ENCODE measurements around the gene SLC27A3.
A peak's percentile ranks its signal among the peaks of the same experiment; 100 is the strongest.

Gene SLC27A3

GRCh38 chr1:153805042-153805745 lies 30.0 kb downstream of the SLC27A3 start:
- no peaks in the 10 kb centered on the region; the same call in 1 of the 2 replicates for H3K79me2 ChIP-seq (ENCODE audit: low read length)
- peak overlapping the region; percentile 84 for H3K27ac ChIP-seq (ENCODE audit: low read length)
- peak overlapping the region; percentile 85 for H3K4me2 ChIP-seq (ENCODE audit: low read length)
- peaks cover 38% of the 10 kb centered on the region for H3K4me1 ChIP-seq (ENCODE audit: low read length)
- no peak overlapping the region for H2AFZ ChIP-seq (ENCODE audit: low read depth, low read length)
- peak overlapping the region; percentile 58 for H3K4me3 ChIP-seq (ENCODE audit: low read length)
- peaks cover 5% of the 10 kb centered on the region; the same call in 1 of the 2 replicates for H3K27me3 ChIP-seq (ENCODE audit: low read depth, low read length)
- H3K36me3 ChIP-seq (replicated peaks; ENCODE audit: low read depth, low read length): peaks cover 51% of the 10 kb centered on the region
- no peak for TF ChIP-seq CTCF (IDR thresholded peaks at IDR 0.05; ENCODE audit: low read depth, low read length)
- no peak for TF ChIP-seq EZH2phosphoT487 (IDR thresholded peaks at IDR 0.05; ENCODE audit: low read depth)
- peaks cover 7% of the 10 kb centered on the region for H4K20me1 ChIP-seq (ENCODE audit: insufficient read depth, low read length)
- peak overlapping the region; percentile 54 for H3K9ac ChIP-seq (ENCODE audit: low read length)
- no peaks in the 10 kb centered on the region for H3K9me3 ChIP-seq (ENCODE audit: insufficient read depth, low read length)

DNA sequence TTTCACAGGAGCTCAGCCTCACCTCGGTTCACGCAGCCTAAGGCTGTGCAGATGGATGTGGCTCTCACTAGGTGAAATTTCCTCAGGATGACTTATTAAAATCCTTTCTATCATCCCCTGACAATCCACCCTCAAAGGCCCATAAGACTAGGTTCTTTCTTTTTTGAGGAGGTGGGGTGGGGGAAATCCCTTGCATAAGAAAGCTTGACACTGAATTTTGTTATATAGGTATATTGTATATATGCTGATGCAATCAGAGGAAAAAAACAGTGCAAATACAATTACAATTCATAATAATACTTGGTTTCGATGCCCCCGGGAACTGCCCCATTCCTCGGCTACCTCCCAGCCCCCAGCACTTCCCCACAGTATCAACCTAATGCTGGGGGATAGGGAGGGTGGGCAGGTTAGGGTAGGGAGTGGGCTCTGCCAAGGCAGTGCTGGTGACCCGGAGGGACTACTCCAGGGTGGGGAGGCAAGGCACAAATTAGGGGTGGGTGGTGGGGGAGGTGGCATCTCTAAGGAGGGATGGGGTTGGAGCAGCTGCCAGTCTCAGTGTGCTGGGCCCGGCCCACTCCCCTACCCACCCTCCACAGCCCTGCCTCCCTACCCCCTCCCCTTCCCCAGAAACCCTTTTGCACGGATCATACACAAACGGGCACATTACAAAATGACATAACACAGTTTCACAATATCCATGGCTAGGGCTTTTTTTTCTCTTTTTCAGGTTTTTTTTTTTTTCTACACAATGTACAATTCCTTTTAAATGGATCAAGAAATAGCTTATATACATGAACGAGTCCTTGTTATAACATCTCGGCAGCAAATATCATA lies 30.9 kb downstream of the SLC27A3 start:
- Histone ChIP-seq H3K79me2 (ENCODE audit: low read length) (no peaks in the 10 kb centered on the region; the same call in 1 of the 2 replicates), H3K4me1 (ENCODE audit: low read length) (peaks cover 38% of the 10 kb centered on the region), H3K9me3 (ENCODE audit: insufficient read depth, low read length) (no peaks in the 10 kb centered on the region), H3K4me2 (ENCODE audit: low read length) (peak overlapping the region; percentile 85), H4K20me1 (ENCODE audit: insufficient read depth, low read length) (peaks cover 7% of the 10 kb centered on the region), H3K36me3 (replicated peaks; ENCODE audit: low read depth, low read length) (peaks cover 53% of the 10 kb centered on the region), H2AFZ (ENCODE audit: low read depth, low read length) (no peak overlapping the region), H3K9ac (ENCODE audit: low read length) (peak overlapping the region; percentile 54), H3K27me3 (ENCODE audit: low read depth, low read length) (peaks cover 5% of the 10 kb centered on the region; the same call in 1 of the 2 replicates), H3K27ac (ENCODE audit: low read length) (peak overlapping the region; percentile 84), H3K4me3 (ENCODE audit: low read length) (peak overlapping the region; percentile 58)
- TF ChIP-seq EZH2phosphoT487 (IDR thresholded peaks at IDR 0.05; ENCODE audit: low read depth) (no peak), CTCF (IDR thresholded peaks at IDR 0.05; ENCODE audit: low read depth, low read length) (no peak)

DNA sequence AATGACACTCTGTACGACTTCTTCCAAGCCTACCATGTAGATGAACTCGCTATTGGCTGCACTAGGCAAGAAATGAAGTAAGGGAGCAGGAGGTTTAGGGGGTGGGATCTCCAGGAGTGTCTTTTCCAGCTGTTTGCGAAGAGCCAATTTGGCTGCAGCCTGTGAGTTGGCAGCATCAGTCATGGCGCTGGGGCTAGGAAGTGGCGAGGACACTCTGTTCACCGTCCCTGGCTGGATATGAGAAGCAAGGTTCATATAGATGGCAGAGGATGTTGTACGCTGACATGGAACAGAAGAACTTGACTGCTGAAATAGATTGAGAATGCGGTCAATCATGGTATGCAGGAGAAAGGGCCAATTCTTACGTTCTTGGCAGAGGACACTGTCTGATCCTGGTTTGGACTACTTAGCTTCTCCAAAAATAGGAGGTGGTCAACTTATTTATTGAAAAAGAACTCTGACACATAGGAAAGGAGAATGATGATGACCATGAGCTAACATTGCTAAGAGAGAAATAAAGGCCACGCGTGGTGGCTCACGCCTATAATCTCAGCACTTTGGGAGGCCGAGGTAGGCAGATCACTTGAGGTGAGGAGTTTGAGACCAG lies 41.2 kb downstream of the SLC27A3 start:
- Histone ChIP-seq H2AFZ (ENCODE audit: low read depth, low read length) (no peak overlapping the region), H3K4me2 (ENCODE audit: low read length) (no peak overlapping the region), H3K27me3 (ENCODE audit: low read depth, low read length) (no peaks in the 10 kb centered on the region), H3K36me3 (replicated peaks; ENCODE audit: low read depth, low read length) (peaks cover 63% of the 10 kb centered on the region), H3K4me3 (ENCODE audit: low read length) (no peak overlapping the region), H4K20me1 (ENCODE audit: insufficient read depth, low read length) (no peaks in the 10 kb centered on the region), H3K9me3 (ENCODE audit: insufficient read depth, low read length) (no peaks in the 10 kb centered on the region), H3K79me2 (ENCODE audit: low read length) (no peaks in the 10 kb centered on the region), H3K9ac (ENCODE audit: low read length) (no peak overlapping the region), H3K4me1 (ENCODE audit: low read length) (peaks cover under 1% of the 10 kb centered on the region), H3K27ac (ENCODE audit: low read length) (no peak overlapping the region)
- TF ChIP-seq EZH2phosphoT487 (IDR thresholded peaks at IDR 0.05; ENCODE audit: low read depth): no peak
- TF ChIP-seq CTCF (IDR thresholded peaks at IDR 0.05; ENCODE audit: low read depth, low read length): no peak

DNA sequence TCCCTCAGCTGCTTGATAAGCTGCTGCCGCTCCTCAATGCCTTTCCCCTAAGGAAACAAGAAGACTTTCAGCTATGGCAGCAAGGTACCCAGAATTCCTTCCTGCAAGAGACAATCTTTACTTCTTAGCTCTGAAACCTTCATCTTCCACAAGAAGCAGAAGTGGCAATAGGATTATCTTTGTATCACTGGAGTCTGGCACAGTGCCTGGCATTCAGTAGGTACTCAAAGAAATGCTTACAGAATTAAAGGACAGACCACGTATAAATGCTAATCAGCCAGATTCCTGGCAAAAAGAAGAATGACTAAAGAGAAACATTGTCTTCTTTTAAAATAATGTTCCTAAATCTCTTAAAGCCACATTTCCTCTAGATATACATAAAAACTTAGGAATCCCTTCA lies 43.7 kb downstream of the SLC27A3 start:
- Histone ChIP-seq H4K20me1 (ENCODE audit: insufficient read depth, low read length) (no peaks in the 10 kb centered on the region), H3K9me3 (ENCODE audit: insufficient read depth, low read length) (no peaks in the 10 kb centered on the region), H3K4me1 (ENCODE audit: low read length) (peaks cover 6% of the 10 kb centered on the region), H2AFZ (ENCODE audit: low read depth, low read length) (no peak overlapping the region), H3K27me3 (ENCODE audit: low read depth, low read length) (no peaks in the 10 kb centered on the region), H3K36me3 (replicated peaks; ENCODE audit: low read depth, low read length) (peaks cover 45% of the 10 kb centered on the region), H3K79me2 (ENCODE audit: low read length) (no peaks in the 10 kb centered on the region), H3K4me3 (ENCODE audit: low read length) (no peak overlapping the region), H3K9ac (ENCODE audit: low read length) (no peak overlapping the region), H3K27ac (ENCODE audit: low read length) (no peak overlapping the region), H3K4me2 (ENCODE audit: low read length) (no peak overlapping the region)
- no peak for TF ChIP-seq EZH2phosphoT487 (IDR thresholded peaks at IDR 0.05; ENCODE audit: low read depth)
- TF ChIP-seq CTCF (IDR thresholded peaks at IDR 0.05; ENCODE audit: low read depth, low read length): no peak
